ENCODE data around the gene LYVE1. TPM values are rescaled to one million over a fixed set of nuclear protein-coding genes. Genes with fewer than 3 reads are reported as not detected.

The LYVE1 gene
- total RNA-seq, 2 donors from 2014 or later: not detected

DNA sequence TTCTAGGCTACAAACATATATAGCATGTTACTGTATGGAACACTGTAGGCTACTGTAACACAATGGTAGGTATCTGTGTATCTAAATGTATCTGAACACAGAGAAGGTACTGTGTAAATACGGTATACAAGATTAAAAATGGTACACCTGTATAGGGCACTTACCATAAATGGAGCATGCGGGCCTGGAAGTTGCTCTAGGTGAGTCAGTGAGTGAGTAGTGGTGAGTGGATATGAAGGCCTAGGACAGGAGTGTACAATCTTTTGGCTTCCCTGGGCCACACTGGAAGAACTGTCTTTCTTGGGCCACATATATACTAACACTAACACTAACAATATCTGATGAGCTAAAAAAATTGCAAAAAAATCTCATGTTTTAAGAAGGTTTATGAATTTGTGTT lies 48.8 kb downstream of the LYVE1 start:
- DNase-seq: no peak
- Mint-ChIP-seq H3K9me3 (no peaks in the 10 kb centered on the region), H3K4me3 (no peak overlapping the region), H3K4me1 (peaks cover 2% of the 10 kb centered on the region), H3K36me3 (ENCODE audit: low read depth) (peaks cover 20% of the 10 kb centered on the region), H3K27me3 (ENCODE audit: insufficient read depth) (no peaks in the 10 kb centered on the region), H3K27ac (no peak overlapping the region)
- 92 to 93% methylated on average over 2 of the region's 2 CpGs for WGBS, 2 experiments (ENCODE audit: insufficient coverage in 1 of 2, insufficient read length in 1 of 2)
- H3K9ac ChIP-seq (ENCODE audit: extremely low read depth, low read length, poor library complexity, severe bottlenecking): no peak overlapping the region
- no peaks in the 10 kb centered on the region for H3K27me3 ChIP-seq (ENCODE audit: control insufficient read depth, insufficient read depth, low read length, poor library complexity, severe bottlenecking)
- no peak overlapping the region for H3K27ac ChIP-seq (ENCODE audit: low read depth, low read length)
- peaks cover 51% of the 10 kb centered on the region for H3K36me3 ChIP-seq (ENCODE audit: control insufficient read depth, insufficient read depth, low read length)
- TF ChIP-seq CTCF (conservative IDR thresholded peaks at IDR 0.05): no peak
- H3K9me3 ChIP-seq (ENCODE audit: control insufficient read depth, low read length): no peaks in the 10 kb centered on the region
- H3K4me1 ChIP-seq (ENCODE audit: control insufficient read depth, insufficient read depth, low read length): peaks cover 3% of the 10 kb centered on the region
- H3K4me3 ChIP-seq (ENCODE audit: low read length): no peak overlapping the region

- WGBS, 2 experiments (ENCODE audit: insufficient coverage in 1 of 2, insufficient read length in 1 of 2): 91 to 100% methylated on average over 1 to 2 of the region's 2 CpGs
- no peak for TF ChIP-seq CTCF (conservative IDR thresholded peaks at IDR 0.05)
Measured at GRCh38 chr11:10518891-10519290, 49.6 kb downstream of the LYVE1 start.

GRCh38 chr11:10518123-10518522 lies 50.3 kb downstream of the LYVE1 start:
- H3K27me3 ChIP-seq (ENCODE audit: control insufficient read depth, insufficient read depth, low read length, poor library complexity, severe bottlenecking): no peaks in the 10 kb centered on the region
- Mint-ChIP-seq H3K27me3 (ENCODE audit: insufficient read depth) (no peaks in the 10 kb centered on the region), H3K27ac (no peak overlapping the region), H3K36me3 (ENCODE audit: low read depth) (peaks cover 14% of the 10 kb centered on the region), H3K9me3 (no peaks in the 10 kb centered on the region), H3K4me3 (no peak overlapping the region), H3K4me1 (no peaks in the 10 kb centered on the region)
- no peak for TF ChIP-seq CTCF (conservative IDR thresholded peaks at IDR 0.05)
- H3K4me3 ChIP-seq (ENCODE audit: low read length): no peak overlapping the region
- no peaks in the 10 kb centered on the region for H3K9me3 ChIP-seq (ENCODE audit: control insufficient read depth, low read length)
- no peak overlapping the region for H3K27ac ChIP-seq (ENCODE audit: low read depth, low read length)
- H3K9ac ChIP-seq (ENCODE audit: extremely low read depth, low read length, poor library complexity, severe bottlenecking): no peak overlapping the region
- no peak for DNase-seq
- peaks cover 3% of the 10 kb centered on the region for H3K4me1 ChIP-seq (ENCODE audit: control insufficient read depth, insufficient read depth, low read length)
- H3K36me3 ChIP-seq (ENCODE audit: control insufficient read depth, insufficient read depth, low read length): peaks cover 47% of the 10 kb centered on the region

More at GRCh38 chr11:10518891-10519290, 49.6 kb downstream of the LYVE1 start:
- H3K36me3 Mint-ChIP-seq (ENCODE audit: low read depth): peaks cover 17% of the 10 kb centered on the region
- H3K9me3 Mint-ChIP-seq: no peaks in the 10 kb centered on the region
- H3K9ac ChIP-seq (ENCODE audit: extremely low read depth, low read length, poor library complexity, severe bottlenecking): no peak overlapping the region
- no peak overlapping the region for H3K27ac Mint-ChIP-seq
- no peaks in the 10 kb centered on the region for H3K27me3 Mint-ChIP-seq (ENCODE audit: insufficient read depth)
- no peak for DNase-seq
- H3K4me1 Mint-ChIP-seq: peaks cover 2% of the 10 kb centered on the region
- no peak overlapping the region for H3K4me3 Mint-ChIP-seq
- peaks cover 3% of the 10 kb centered on the region for H3K4me1 ChIP-seq (ENCODE audit: control insufficient read depth, insufficient read depth, low read length)
- no peak overlapping the region for H3K4me3 ChIP-seq (ENCODE audit: low read length)
- no peaks in the 10 kb centered on the region for H3K9me3 ChIP-seq (ENCODE audit: control insufficient read depth, low read length)
- peaks cover 44% of the 10 kb centered on the region for H3K36me3 ChIP-seq (ENCODE audit: control insufficient read depth, insufficient read depth, low read length)
- H3K27me3 ChIP-seq (ENCODE audit: control insufficient read depth, insufficient read depth, low read length, poor library complexity, severe bottlenecking): no peaks in the 10 kb centered on the region
- no peak overlapping the region for H3K27ac ChIP-seq (ENCODE audit: low read depth, low read length)

All from endodermal cell (in vitro differentiated cells).